A673 (cell line): ENCODE data around the gene TNC.

Source experiments
- CTCF ChIP-seq: fragments of 300-800, 200-600 bp; sonication (generic); conservative IDR thresholded peaks from 2 replicates; pipeline ENCODE4 v1.5.1; 2017; ENCODE audit warnings: low read depth, mild to moderate bottlenecking, antibody characterized with exemption, low read length, moderate library complexity, mixed read lengths
- EZH2 ChIP-seq: fragments of 200-600 bp; sonication (generic); IDR thresholded peaks from 2 replicates; pipeline ENCODE4 v1.6.1; 2017; ENCODE audit warnings: borderline replicate concordance, low read depth, mild to moderate bottlenecking, mixed read lengths, antibody characterized with exemption, low read length; ENCODE audit not compliant: poor library complexity, severe bottlenecking

- TF ChIP-seq CTCF (no peak), EZH2 (no peak)
Observed at GRCh38 chr9:115106642-115107041, 11.3 kb downstream of the TNC start.
